DOHH2 (cell line): ENCODE results near the gene FN3KRP.

Experiments
- H3F3A ChIP-seq: fragments of 200-600 bp; sonication (generic), shearing (Covaris generic); 2 replicates; pipeline ENCODE4 v1.6.0; 2016; ENCODE audit warnings: antibody characterized with exemption, mild to moderate bottlenecking; ENCODE audit not compliant: control insufficient read depth, insufficient read depth
- H3K27ac ChIP-seq: fragments of 200-600 bp; sonication (generic); 2 replicates; pipeline ENCODE4 v1.5.1; 2014; ENCODE audit warnings: low read depth, mild to moderate bottlenecking, low read length, moderate library complexity
- H3K27me3 ChIP-seq: fragments of 200-600 bp; sonication (generic); 2 replicates; pipeline ENCODE4 v1.6.1; 2014; ENCODE audit warnings: mild to moderate bottlenecking, low read length, mixed read lengths; ENCODE audit not compliant: control insufficient read depth
- H3K36me3 ChIP-seq: fragments of 200-600 bp; sonication (generic); 2 replicates; pipeline ENCODE4 v1.6.1; 2014; ENCODE audit warnings: mild to moderate bottlenecking, low read length, moderate library complexity, mixed read lengths; ENCODE audit not compliant: control insufficient read depth
- H3K4me1 ChIP-seq: fragments of 200-600 bp; sonication (generic); 2 replicates; pipeline ENCODE4 v1.6.1; 2014; ENCODE audit warnings: mild to moderate bottlenecking, low read length, mixed read lengths; ENCODE audit not compliant: control insufficient read depth
- H3K4me2 ChIP-seq: fragments of 200-600 bp; sonication (generic); 2 replicates; pipeline ENCODE4 v1.6.0; 2014; ENCODE audit warnings: mild to moderate bottlenecking, low read length, moderate library complexity
- H3K4me3 ChIP-seq: fragments of 200-600 bp; sonication (generic); 2 replicates; pipeline ENCODE4 v1.5.1; 2014; ENCODE audit warnings: mild to moderate bottlenecking, low read length, mixed read lengths
- H3K79me2 ChIP-seq: fragments of 200-600 bp; sonication (generic); 2 replicates; pipeline ENCODE4 v1.6.1; 2014; ENCODE audit warnings: mild to moderate bottlenecking, low read length, mixed read lengths; ENCODE audit not compliant: control insufficient read depth
- H3K9me2 ChIP-seq: fragments of 200-600 bp; sonication (generic); replicated peaks from 2 replicates; pipeline ENCODE4 v1.6.1; 2014; ENCODE audit warnings: mild to moderate bottlenecking, low read length, mixed read lengths; ENCODE audit not compliant: control insufficient read depth
- H3K9me3 ChIP-seq: fragments of 200-600 bp; sonication (generic); 2 replicates; pipeline ENCODE4 v1.6.1; 2014; ENCODE audit warnings: antibody characterized with exemption, low read length, mixed read lengths; ENCODE audit not compliant: control insufficient read depth, insufficient read depth
- H4K20me1 ChIP-seq: fragments of 200-600 bp; sonication (generic); 2 replicates; pipeline ENCODE4 v1.6.0; 2014; ENCODE audit warnings: low read depth, mild to moderate bottlenecking, antibody characterized with exemption, low read length, moderate library complexity; ENCODE audit not compliant: control insufficient read depth, insufficient read depth
- EZH2phosphoT487 ChIP-seq: fragments of 200-600 bp; sonication (generic); IDR thresholded peaks from 2 replicates; pipeline ENCODE4 v1.6.1; 2017; ENCODE audit warnings: borderline replicate concordance, mild to moderate bottlenecking, antibody characterized with exemption, low read length, moderate library complexity, mixed read lengths
- TF ChIP-seq, protein P1 (sequence below): fragments of 200-600 bp; sonication (generic); IDR thresholded peaks from one replicate; pipeline ENCODE4 v1.5.1; 2014; ENCODE audit warnings: antibody characterized with exemption, mild to moderate bottlenecking, low read depth, low read length; ENCODE audit not compliant: poor library complexity, severe bottlenecking

FN3KRP gene

GRCh38 chr17:82678265-82678891, 38.1 kb upstream of the FN3KRP start:
- H3K27me3 ChIP-seq, result peaks cover 6% of the 10 kb centered on the region; the same call in 1 of the 2 replicates
- no peaks in the 10 kb centered on the region for H3K79me2 ChIP-seq
- no peak overlapping the region; the same call in 1 of the 2 replicates for H3K27ac ChIP-seq
- no peaks in the 10 kb centered on the region for H3K9me2 ChIP-seq
- TF ChIP-seq EZH2phosphoT487, result no peak
- TF ChIP-seq, protein P1, sequence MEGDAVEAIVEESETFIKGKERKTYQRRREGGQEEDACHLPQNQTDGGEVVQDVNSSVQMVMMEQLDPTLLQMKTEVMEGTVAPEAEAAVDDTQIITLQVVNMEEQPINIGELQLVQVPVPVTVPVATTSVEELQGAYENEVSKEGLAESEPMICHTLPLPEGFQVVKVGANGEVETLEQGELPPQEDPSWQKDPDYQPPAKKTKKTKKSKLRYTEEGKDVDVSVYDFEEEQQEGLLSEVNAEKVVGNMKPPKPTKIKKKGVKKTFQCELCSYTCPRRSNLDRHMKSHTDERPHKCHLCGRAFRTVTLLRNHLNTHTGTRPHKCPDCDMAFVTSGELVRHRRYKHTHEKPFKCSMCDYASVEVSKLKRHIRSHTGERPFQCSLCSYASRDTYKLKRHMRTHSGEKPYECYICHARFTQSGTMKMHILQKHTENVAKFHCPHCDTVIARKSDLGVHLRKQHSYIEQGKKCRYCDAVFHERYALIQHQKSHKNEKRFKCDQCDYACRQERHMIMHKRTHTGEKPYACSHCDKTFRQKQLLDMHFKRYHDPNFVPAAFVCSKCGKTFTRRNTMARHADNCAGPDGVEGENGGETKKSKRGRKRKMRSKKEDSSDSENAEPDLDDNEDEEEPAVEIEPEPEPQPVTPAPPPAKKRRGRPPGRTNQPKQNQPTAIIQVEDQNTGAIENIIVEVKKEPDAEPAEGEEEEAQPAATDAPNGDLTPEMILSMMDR, result no peak
- no peaks in the 10 kb centered on the region; the same call in 1 of the 2 replicates for H3K9me3 ChIP-seq
- H3F3A ChIP-seq, result peaks cover 6% of the 10 kb centered on the region; the same call in 1 of the 2 replicates
- H3K36me3 ChIP-seq, result peaks cover 9% of the 10 kb centered on the region
- no peaks in the 10 kb centered on the region for H4K20me1 ChIP-seq
- peaks cover 11% of the 10 kb centered on the region for H3K4me1 ChIP-seq
- peak overlapping the region; percentile 70 for H3K4me2 ChIP-seq
- peak overlapping the region; percentile 61 for H3K4me3 ChIP-seq

- no peak overlapping the region for H3K27ac ChIP-seq
- H3K9me3 ChIP-seq, result no peaks in the 10 kb centered on the region; the same call in 1 of the 2 replicates
- peaks cover 11% of the 10 kb centered on the region for H3K4me1 ChIP-seq
- H4K20me1 ChIP-seq, result no peaks in the 10 kb centered on the region
- no peak overlapping the region for H3K4me2 ChIP-seq
- H3K36me3 ChIP-seq, result peaks cover 9% of the 10 kb centered on the region
- H3K27me3 ChIP-seq, result peaks cover 6% of the 10 kb centered on the region; the same call in 1 of the 2 replicates
- no peaks in the 10 kb centered on the region for H3K9me2 ChIP-seq
- H3F3A ChIP-seq, result peaks cover 6% of the 10 kb centered on the region; the same call in 1 of the 2 replicates
- no peak overlapping the region for H3K4me3 ChIP-seq
- H3K79me2 ChIP-seq, result no peaks in the 10 kb centered on the region
- TF ChIP-seq, protein P1, result no peak
- TF ChIP-seq EZH2phosphoT487, result no peak
Observed at GRCh38 chr17:82679586-82680465, 36.7 kb upstream of the FN3KRP start.

DNA sequence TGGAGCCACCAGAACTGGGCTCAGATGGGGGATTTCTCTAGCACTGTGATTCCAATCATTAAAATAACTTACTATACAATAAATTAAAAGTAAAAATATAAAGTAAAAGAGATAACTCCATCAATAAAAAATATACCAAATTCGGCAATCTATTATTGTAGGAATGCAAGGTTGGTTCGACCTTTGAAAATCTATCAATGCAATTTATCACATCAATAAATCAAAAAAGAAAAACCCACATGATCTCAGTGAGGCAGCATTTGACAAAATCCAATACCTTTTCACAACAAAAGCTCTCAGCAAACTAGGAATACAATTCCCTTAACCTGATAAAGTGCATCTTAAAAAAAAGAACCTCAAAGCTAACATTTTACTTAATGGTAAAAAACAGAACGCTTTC, 35.0 kb upstream of the FN3KRP start:
- Histone ChIP-seq H3K27ac (no peak overlapping the region), H3K4me1 (peaks cover 11% of the 10 kb centered on the region), H3K36me3 (peaks cover 9% of the 10 kb centered on the region), H3K27me3 (peaks cover 6% of the 10 kb centered on the region; the same call in 1 of the 2 replicates), H3K4me3 (no peak overlapping the region), H3F3A (peaks cover 6% of the 10 kb centered on the region; the same call in 1 of the 2 replicates), H4K20me1 (no peaks in the 10 kb centered on the region), H3K79me2 (no peaks in the 10 kb centered on the region), H3K4me2 (no peak overlapping the region), H3K9me3 (no peaks in the 10 kb centered on the region; the same call in 1 of the 2 replicates), H3K9me2 (no peaks in the 10 kb centered on the region)
- TF ChIP-seq, protein P1, result no peak
- no peak for TF ChIP-seq EZH2phosphoT487
